Thyroid gland (tissue), 4 donors: ENCODE measurements around the gene PPIL1.

Source experiments
- POLR2A ChIP-seq, 2 donors: fragments of 450-650 bp; IDR thresholded peaks; one replicate each; pipeline ENCODE4 v1.6.1; 2017; ENCODE audit warnings: antibody characterized with exemption in 2 of 2, mild to moderate bottlenecking in 2 of 2, moderate library complexity in 1 of 2
- TF ChIP-seq, protein P1 (sequence below), 6 experiments: fragments of 200-600 bp in 3 of 6; fragments of 450-650 bp in 3 of 6; sonication (generic) in 3 of 6; IDR thresholded peaks; one replicate each; pipeline ENCODE4 v1.5.1; 2016 to 2019; ENCODE audit warnings: antibody characterized with exemption in 6 of 6, mild to moderate bottlenecking in 2 of 6, inconsistent platforms in 1 of 6, moderate library complexity in 1 of 6

DNA sequence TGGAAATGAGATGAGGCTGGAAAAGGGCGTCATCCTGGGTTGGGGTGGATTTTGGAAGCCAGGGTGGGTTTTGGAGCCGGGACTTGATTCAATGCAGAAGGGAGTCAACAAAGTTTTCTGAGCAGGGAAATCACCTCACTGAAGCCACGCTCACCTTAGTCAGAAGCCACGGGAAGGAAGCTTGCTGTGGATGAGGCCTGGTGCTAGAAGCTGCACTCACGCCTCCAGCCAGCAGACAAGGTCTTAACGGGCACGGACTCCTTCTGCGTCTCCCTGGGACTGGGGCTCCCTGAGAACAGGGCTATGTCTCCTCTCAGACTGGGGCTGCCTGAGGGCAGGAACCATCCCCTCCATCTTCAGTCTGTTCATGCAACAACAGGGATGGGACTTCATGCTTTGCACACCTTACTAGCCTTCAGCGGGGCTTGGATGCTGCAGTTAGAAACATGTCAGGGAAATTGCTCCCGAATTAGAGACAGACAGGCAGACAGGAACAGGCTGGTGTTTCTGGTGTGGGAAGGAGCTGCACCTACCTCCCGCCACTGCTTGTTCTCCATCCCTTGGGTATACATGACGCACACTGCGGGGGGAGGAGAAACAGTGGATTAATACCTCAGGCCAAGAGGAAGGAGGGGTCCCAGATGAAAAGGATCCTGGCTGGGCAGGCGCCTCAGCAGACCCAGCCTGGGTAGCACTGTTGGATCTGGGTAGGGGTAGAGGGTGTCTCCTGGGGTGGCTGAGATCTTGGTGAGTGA is 52.8 kb downstream of the PPIL1 start:
- TF ChIP-seq POLR2A (IDR thresholded peaks at IDR 0.05) = no peak
- TF ChIP-seq, protein P1, sequence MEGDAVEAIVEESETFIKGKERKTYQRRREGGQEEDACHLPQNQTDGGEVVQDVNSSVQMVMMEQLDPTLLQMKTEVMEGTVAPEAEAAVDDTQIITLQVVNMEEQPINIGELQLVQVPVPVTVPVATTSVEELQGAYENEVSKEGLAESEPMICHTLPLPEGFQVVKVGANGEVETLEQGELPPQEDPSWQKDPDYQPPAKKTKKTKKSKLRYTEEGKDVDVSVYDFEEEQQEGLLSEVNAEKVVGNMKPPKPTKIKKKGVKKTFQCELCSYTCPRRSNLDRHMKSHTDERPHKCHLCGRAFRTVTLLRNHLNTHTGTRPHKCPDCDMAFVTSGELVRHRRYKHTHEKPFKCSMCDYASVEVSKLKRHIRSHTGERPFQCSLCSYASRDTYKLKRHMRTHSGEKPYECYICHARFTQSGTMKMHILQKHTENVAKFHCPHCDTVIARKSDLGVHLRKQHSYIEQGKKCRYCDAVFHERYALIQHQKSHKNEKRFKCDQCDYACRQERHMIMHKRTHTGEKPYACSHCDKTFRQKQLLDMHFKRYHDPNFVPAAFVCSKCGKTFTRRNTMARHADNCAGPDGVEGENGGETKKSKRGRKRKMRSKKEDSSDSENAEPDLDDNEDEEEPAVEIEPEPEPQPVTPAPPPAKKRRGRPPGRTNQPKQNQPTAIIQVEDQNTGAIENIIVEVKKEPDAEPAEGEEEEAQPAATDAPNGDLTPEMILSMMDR (IDR thresholded peaks at IDR 0.05) = no peak
